Caco-2 (cell line): Measurements from ENCODE around the gene ATXN1. TPM values are rescaled to one million over a fixed set of nuclear protein-coding genes. Genes with fewer than 3 reads are reported as not detected.

ENCODE experiments used
- BruUV-seq: library from RNA; stranded (reverse); fragments of 400-500 nt; replicated peaks from 2 replicates; lab custom pipeline; 2021; lab: Mats Ljungman, UMichigan
- CTCF ChIA-PET: fragments of 300-600 bp; sonication (Branson Sonifier 250); formaldehyde crosslinking; loops from one replicate; lab custom pipeline; 2022; ENCODE audit warnings: antibody characterized with exemption; lab: Charles Lee
- POLR2A ChIA-PET: fragments of 300-600 bp; sonication (Branson Sonifier 250); formaldehyde crosslinking; loops from one replicate; lab custom pipeline; 2022; ENCODE audit warnings: antibody characterized with exemption; lab: Charles Lee
- DNase-seq, 2 experiments: peaks; one replicate each; pipeline versions ENCODE4 v3.0.0 to v3.0.0-alpha.2; 2020 to 2022
- H3K27me3 ChIP-seq: replicated peaks from 2 replicates; pipeline ENCODE4 v1.6.0; 2011; ENCODE audit warnings: low read length; ENCODE audit not compliant: control insufficient read depth, insufficient read depth
- H3K36me3 ChIP-seq: 2 replicates; pipeline ENCODE4 v1.5.1; 2011; ENCODE audit warnings: low read length; ENCODE audit not compliant: control insufficient read depth, insufficient read depth
- H3K4me1 ChIP-seq: fragments of 250-450 bp; sonication (Bioruptor Pico); 2 replicates; pipeline ENCODE4 v1.5.1; 2020; ENCODE audit warnings: mild to moderate bottlenecking
- H3K4me3 ChIP-seq: 2 replicates; pipeline ENCODE4 v1.5.1; 2011; ENCODE audit warnings: low read depth, mild to moderate bottlenecking, control low read depth, low read length
- H3K9me3 ChIP-seq: fragments of 250-450 bp; sonication (Bioruptor Pico); 2 replicates; pipeline ENCODE4 v1.5.1; 2020; ENCODE audit warnings: mild to moderate bottlenecking, moderate library complexity
- H3K27ac Mint-ChIP-seq: one replicate; pipeline ENCODE4 v1.8.0; 2022; ENCODE audit warnings: mixed read lengths; ENCODE audit not compliant: unreplicated experiment
- H3K27me3 Mint-ChIP-seq: one replicate; pipeline ENCODE4 v1.8.0; 2022; ENCODE audit warnings: mixed read lengths; ENCODE audit not compliant: insufficient read depth, unreplicated experiment
- H3K36me3 Mint-ChIP-seq: one replicate; pipeline ENCODE4 v1.8.0; 2022; ENCODE audit warnings: mild to moderate bottlenecking, mixed read lengths; ENCODE audit not compliant: insufficient read depth, unreplicated experiment
- H3K4me1 Mint-ChIP-seq: one replicate; pipeline ENCODE4 v1.8.0; 2022; ENCODE audit warnings: low read depth, mixed read lengths; ENCODE audit not compliant: unreplicated experiment
- H3K4me3 Mint-ChIP-seq: one replicate; pipeline ENCODE4 v1.8.0; 2022; ENCODE audit warnings: mild to moderate bottlenecking, moderate library complexity, mixed read lengths; ENCODE audit not compliant: unreplicated experiment
- H3K9me3 Mint-ChIP-seq: one replicate; pipeline ENCODE4 v1.8.0; 2022; ENCODE audit warnings: mixed read lengths; ENCODE audit not compliant: unreplicated experiment
- intact Hi-C: fragments of 100-400 bp; cut with micrococcal nuclease; formaldehyde crosslinking; loops from one replicate; pipeline ENCODE4 v1.10.0; 2022; ENCODE audit not compliant: unreplicated experiment
- total RNA-seq: library from RNA; stranded (reverse); gene quantifications from 2 replicates; pipeline ENCODE4 v1.2.3, GENCODE V29; 2022
- TF ChIP-seq, protein P1 (sequence below), 2 experiments: fragments of 200-600 bp in 1 of 2; IDR thresholded peaks; 1 replicate in 1 of 2; 2 replicates in 1 of 2; pipeline versions ENCODE4 v1.5.1 to v1.8.0; 2011 to 2022; ENCODE audit warnings: antibody characterized with exemption in 1 of 2, control low read depth in 1 of 2, inconsistent platforms in 1 of 2, low read depth in 1 of 2, low read length in 1 of 2, mild to moderate bottlenecking in 1 of 2, moderate library complexity in 1 of 2; ENCODE audit not compliant: insufficient read depth in 1 of 2, severe bottlenecking in 1 of 2, unreplicated experiment in 1 of 2

Gene ATXN1
- total RNA-seq, 1 experiment from 2014 or later: 14.2 TPM

DNA sequence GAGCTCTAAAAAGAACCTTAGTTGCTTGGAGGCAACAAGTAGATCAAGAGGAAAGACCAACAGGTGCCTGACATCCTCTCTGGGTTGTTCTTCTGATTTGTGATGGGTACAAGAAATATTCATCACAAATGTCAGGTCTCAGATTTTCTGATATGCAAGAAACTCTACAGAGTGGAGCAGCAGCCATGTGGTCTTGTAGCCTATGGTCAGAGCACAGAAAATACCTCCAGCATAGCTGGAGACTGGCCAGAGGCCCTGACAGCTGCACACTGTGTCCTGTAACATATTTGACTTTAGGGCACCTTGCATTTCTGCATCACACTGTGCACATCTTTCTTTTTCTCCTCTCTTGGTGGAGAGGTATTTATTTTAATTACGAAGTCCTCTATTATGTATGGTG lies 406.6 kb downstream of the ATXN1 start:
- H3K36me3 ChIP-seq: no peaks in the 10 kb centered on the region
- no peaks in the 10 kb centered on the region for H3K9me3 ChIP-seq
- ChIA-PET CTCF (no interaction called here), POLR2A (no interaction called here)
- Mint-ChIP-seq H3K9me3 (no peaks in the 10 kb centered on the region), H3K4me3 (no peak overlapping the region), H3K27ac (no peak overlapping the region), H3K4me1 (peaks cover 8% of the 10 kb centered on the region), H3K36me3 (no peaks in the 10 kb centered on the region), H3K27me3 (no peaks in the 10 kb centered on the region)
- no TSS peak for BruUV-seq
- no peak overlapping the region for H3K4me3 ChIP-seq
- H3K4me1 ChIP-seq: no peaks in the 10 kb centered on the region
- intact Hi-C loops: no loop called here
- no peaks in the 10 kb centered on the region for H3K27me3 ChIP-seq
- no peak for DNase-seq
- TF ChIP-seq, protein P1, sequence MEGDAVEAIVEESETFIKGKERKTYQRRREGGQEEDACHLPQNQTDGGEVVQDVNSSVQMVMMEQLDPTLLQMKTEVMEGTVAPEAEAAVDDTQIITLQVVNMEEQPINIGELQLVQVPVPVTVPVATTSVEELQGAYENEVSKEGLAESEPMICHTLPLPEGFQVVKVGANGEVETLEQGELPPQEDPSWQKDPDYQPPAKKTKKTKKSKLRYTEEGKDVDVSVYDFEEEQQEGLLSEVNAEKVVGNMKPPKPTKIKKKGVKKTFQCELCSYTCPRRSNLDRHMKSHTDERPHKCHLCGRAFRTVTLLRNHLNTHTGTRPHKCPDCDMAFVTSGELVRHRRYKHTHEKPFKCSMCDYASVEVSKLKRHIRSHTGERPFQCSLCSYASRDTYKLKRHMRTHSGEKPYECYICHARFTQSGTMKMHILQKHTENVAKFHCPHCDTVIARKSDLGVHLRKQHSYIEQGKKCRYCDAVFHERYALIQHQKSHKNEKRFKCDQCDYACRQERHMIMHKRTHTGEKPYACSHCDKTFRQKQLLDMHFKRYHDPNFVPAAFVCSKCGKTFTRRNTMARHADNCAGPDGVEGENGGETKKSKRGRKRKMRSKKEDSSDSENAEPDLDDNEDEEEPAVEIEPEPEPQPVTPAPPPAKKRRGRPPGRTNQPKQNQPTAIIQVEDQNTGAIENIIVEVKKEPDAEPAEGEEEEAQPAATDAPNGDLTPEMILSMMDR (IDR thresholded peaks at IDR 0.05; ENCODE audit: insufficient read depth in 1 of 2, low read depth in 1 of 2, low read length in 1 of 2, severe bottlenecking in 1 of 2, unreplicated experiment in 1 of 2): no peak

- Mint-ChIP-seq H3K27ac (no peak overlapping the region), H3K36me3 (no peaks in the 10 kb centered on the region), H3K4me1 (peaks cover 8% of the 10 kb centered on the region), H3K27me3 (no peaks in the 10 kb centered on the region), H3K9me3 (no peaks in the 10 kb centered on the region), H3K4me3 (no peak overlapping the region)
- TF ChIP-seq, protein P1 (IDR thresholded peaks at IDR 0.05; ENCODE audit: insufficient read depth in 1 of 2, low read depth in 1 of 2, low read length in 1 of 2, severe bottlenecking in 1 of 2, unreplicated experiment in 1 of 2): no peak
- ChIA-PET POLR2A (no interaction called here), CTCF (interaction anchor here (0.5 kb wide), 1 partner anchor 1537 kb away, joined by 3 read pairs; no protein-coding TSS in a partner anchor)
- no peaks in the 10 kb centered on the region for H3K36me3 ChIP-seq
- H3K4me3 ChIP-seq: no peak overlapping the region
- intact Hi-C loops: no loop called here
- BruUV-seq: no TSS peak
- DNase-seq: no peak
- no peaks in the 10 kb centered on the region for H3K9me3 ChIP-seq
- no peaks in the 10 kb centered on the region for H3K27me3 ChIP-seq
- H3K4me1 ChIP-seq: no peaks in the 10 kb centered on the region
These were observed 408.3 kb downstream of the ATXN1 start for GRCh38 chr6:16352821-16353438.

DNA sequence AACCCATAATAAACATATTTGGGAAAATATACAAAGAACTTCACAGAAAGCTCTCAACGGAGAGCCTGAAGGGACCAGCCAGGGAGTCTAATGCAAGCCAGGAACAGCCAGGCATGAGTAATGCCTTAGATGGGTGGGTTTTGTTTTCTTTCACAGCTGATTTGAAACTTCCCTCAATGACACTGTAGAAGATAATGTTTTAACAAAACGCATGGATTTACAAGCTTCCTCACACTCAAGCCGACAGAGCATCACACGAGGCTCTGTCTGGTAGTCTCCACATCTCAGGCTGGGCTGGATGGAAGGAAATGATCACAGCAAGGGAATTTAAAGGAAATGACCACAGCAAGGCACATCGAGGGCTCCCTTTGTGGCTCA lies 409.0 kb downstream of the ATXN1 start:
- TF ChIP-seq, protein P1 (IDR thresholded peaks at IDR 0.05; ENCODE audit: insufficient read depth in 1 of 2, low read depth in 1 of 2, low read length in 1 of 2, severe bottlenecking in 1 of 2, unreplicated experiment in 1 of 2): no peak
- Histone ChIP-seq H3K4me1 (no peaks in the 10 kb centered on the region), H3K9me3 (no peaks in the 10 kb centered on the region), H3K27me3 (no peaks in the 10 kb centered on the region), H3K36me3 (no peaks in the 10 kb centered on the region), H3K4me3 (no peak overlapping the region)
- Mint-ChIP-seq H3K27me3 (no peaks in the 10 kb centered on the region), H3K4me3 (no peak overlapping the region), H3K4me1 (peaks cover 8% of the 10 kb centered on the region), H3K27ac (no peak overlapping the region), H3K9me3 (no peaks in the 10 kb centered on the region), H3K36me3 (no peaks in the 10 kb centered on the region)
- POLR2A ChIA-PET: no interaction called here
- intact Hi-C loops: no loop called here
- CTCF ChIA-PET: interaction anchor here (0.5 kb wide), 1 partner anchor 1538 kb away, joined by 3 read pairs; no protein-coding TSS in a partner anchor
- no peak for DNase-seq
- no TSS peak for BruUV-seq
